IMR-90 (cell line): Measurements from ENCODE around the gene BICD2. TPM values are rescaled to one million over a fixed set of nuclear protein-coding genes. Genes with fewer than 3 reads are reported as not detected.
A peak's percentile ranks its signal among the peaks of the same experiment; 100 is the strongest.

ENCODE experiments used
- ATAC-seq: fragments of 200-7000 bp; cut with Tn5 transposase; 2 replicates; pipeline ENCODE4 v1.9.1; 2020; ENCODE audit warnings: low read depth, mild to moderate bottlenecking, moderate library complexity
- BruUV-seq: library from RNA; stranded (reverse); fragments of 400-500 nt; replicated peaks from 2 replicates; lab custom pipeline; 2021; lab: Mats Ljungman, UMichigan
- CTCF ChIA-PET: fragments of 300-600 bp; formaldehyde crosslinking; extraction: SDS; loops from one replicate; lab custom pipeline; 2021; ENCODE audit warnings: antibody characterized with exemption; lab: Yijun Ruan, JAX
- POLR2A ChIA-PET: fragments of 300-600 bp; sonication (Branson Sonifier 250); formaldehyde crosslinking; loops from one replicate; lab custom pipeline; 2022; ENCODE audit warnings: antibody characterized with exemption; ENCODE audit not compliant: unreplicated experiment; lab: Charles Lee
- DNase-seq: peaks from one replicate; pipeline ENCODE4 v3.0.0; 2013
- H2AFZ ChIP-seq: replicated peaks from 2 replicates; pipeline ENCODE3; 2013; ENCODE audit warnings: low read length, mild to moderate bottlenecking; ENCODE audit not compliant: poor library complexity
- H2AK5ac ChIP-seq: 2 replicates; pipeline ENCODE4 v1.6.1; 2013; ENCODE audit warnings: low read depth, low read length, inconsistent platforms
- H2AK9ac ChIP-seq: replicated peaks from 2 replicates; pipeline ENCODE3; 2013; ENCODE audit warnings: mild to moderate bottlenecking, low read depth, low read length, moderate library complexity; ENCODE audit not compliant: poor library complexity
- H2BK120ac ChIP-seq: 2 replicates; pipeline ENCODE4 v1.6.1; 2013; ENCODE audit warnings: low read depth, low read length, inconsistent platforms
- H2BK15ac ChIP-seq: 3 replicates; pipeline ENCODE4 v1.6.1; 2013; ENCODE audit warnings: low read depth, low read length, inconsistent platforms
- H2BK20ac ChIP-seq: 2 replicates; pipeline ENCODE4 v1.6.1; 2013; ENCODE audit warnings: low read depth, mild to moderate bottlenecking, inconsistent platforms, low read length, moderate library complexity
- H2BK5ac ChIP-seq: 2 replicates; pipeline ENCODE4 v1.6.1; 2013; ENCODE audit warnings: mild to moderate bottlenecking, low read depth, low read length, inconsistent platforms; ENCODE audit not compliant: poor library complexity, severe bottlenecking
- H3K14ac ChIP-seq: replicated peaks from 2 replicates; pipeline ENCODE4 v1.6.1; 2013; ENCODE audit warnings: low read depth, low read length, inconsistent platforms
- H3K18ac ChIP-seq: 2 replicates; pipeline ENCODE4 v1.6.1; 2013; ENCODE audit warnings: low read depth, low read length, control low read depth
- H3K23ac ChIP-seq: 2 replicates; pipeline ENCODE4 v1.6.1; 2013; ENCODE audit warnings: low read depth, low read length, inconsistent platforms
- H3K27ac ChIP-seq: 2 replicates; pipeline ENCODE4 v1.5.1; 2013; ENCODE audit warnings: mild to moderate bottlenecking, control low read depth, low read length; ENCODE audit not compliant: insufficient read depth
- H3K27me3 ChIP-seq: 2 replicates; pipeline ENCODE4 v1.6.1; 2013; ENCODE audit warnings: low read length; ENCODE audit not compliant: control insufficient read depth, insufficient read depth
- H3K36me3 ChIP-seq: 2 replicates; pipeline ENCODE4 v1.6.1; 2013; ENCODE audit warnings: low read length, mixed read lengths; ENCODE audit not compliant: control insufficient read depth, insufficient read depth
- H3K4ac ChIP-seq: 2 replicates; pipeline ENCODE4 v1.6.1; 2013; ENCODE audit warnings: low read depth, low read length, inconsistent platforms
- H3K4me1 ChIP-seq: 2 replicates; pipeline ENCODE4 v1.6.1; 2013; ENCODE audit warnings: low read length, mixed read lengths; ENCODE audit not compliant: control insufficient read depth, insufficient read depth
- H3K4me2 ChIP-seq: 2 replicates; pipeline ENCODE4 v1.6.1; 2013; ENCODE audit warnings: low read depth, mild to moderate bottlenecking, control low read depth, low read length, moderate library complexity
- H3K4me3 ChIP-seq: 2 replicates; pipeline ENCODE4 v1.5.1; 2013; ENCODE audit warnings: low read depth, mild to moderate bottlenecking, control low read depth, low read length, moderate library complexity; ENCODE audit not compliant: insufficient read depth
- H3K56ac ChIP-seq: 2 replicates; pipeline ENCODE4 v1.6.1; 2013; ENCODE audit warnings: low read length, inconsistent platforms; ENCODE audit not compliant: insufficient read depth; ENCODE audit errors: extremely low read depth
- H3K79me1 ChIP-seq, 2 experiments: 2 replicates each; pipeline ENCODE4 v1.6.1; 2013; ENCODE audit warnings: low read length in 2 of 2, inconsistent platforms in 1 of 2, low read depth in 1 of 2
- H3K9ac ChIP-seq: 2 replicates; pipeline ENCODE4 v1.6.1; 2013; ENCODE audit warnings: low read depth, low read length, control low read depth
- H3K9me1 ChIP-seq: 2 replicates; pipeline ENCODE4 v1.6.1; 2013; ENCODE audit warnings: low read length, inconsistent platforms; ENCODE audit not compliant: insufficient read depth
- H3K9me3 ChIP-seq: 2 replicates; pipeline ENCODE4 v1.6.1; 2013; ENCODE audit warnings: low read length; ENCODE audit not compliant: control insufficient read depth, insufficient read depth
- H4K20me1 ChIP-seq: 2 replicates; pipeline ENCODE4 v1.6.1; 2013; ENCODE audit warnings: low read length, inconsistent platforms; ENCODE audit not compliant: insufficient read depth
- H4K5ac ChIP-seq: 2 replicates; pipeline ENCODE4 v1.6.1; 2013; ENCODE audit warnings: mild to moderate bottlenecking, low read depth, low read length, control low read depth
- H4K8ac ChIP-seq, 2 experiments: 2 replicates each; pipeline ENCODE4 v1.6.1; 2013; ENCODE audit warnings: low read depth in 2 of 2, low read length in 2 of 2, control low read depth in 1 of 2, inconsistent platforms in 1 of 2
- H4K91ac ChIP-seq: 2 replicates; pipeline ENCODE4 v1.6.1; 2013; ENCODE audit warnings: low read depth, low read length, inconsistent platforms; ENCODE audit not compliant: insufficient read depth
- CHD1 ChIP-seq: IDR thresholded peaks from 2 replicates; pipeline ENCODE4 v1.6.1; 2012; ENCODE audit warnings: low read depth, low read length, improper control_type of control experiment
- WGBS, 2 experiments: methylation state at CpG; one replicate each; pipeline versions ENCODE4 v1.1.5 to v1.1.7; 2013; ENCODE audit warnings: missing lambda C conversion rate in 2 of 2; ENCODE audit not compliant: insufficient read length in 1 of 2; ENCODE audit errors: extremely low coverage in 2 of 2; 5-methylcytosine and 5-hydroxymethylcytosine counted together
- dilution Hi-C: fragments of 300-500 bp; cut with HindIII; formaldehyde crosslinking; loops from one replicate; pipeline ENCODE4 v1.14.3; 2018; ENCODE audit warnings: low sequenced_read_pairs; ENCODE audit not compliant: unreplicated experiment
- in situ Hi-C: fragments of 300-500 bp; cut with MboI; formaldehyde crosslinking; loops from 3 replicates; pipeline ENCODE4 v1.14.3; 2019; ENCODE audit warnings: low sequenced_read_pairs, inconsistent platforms, mixed read lengths
- intact Hi-C: fragments of 100-400 bp; cut with micrococcal nuclease; formaldehyde crosslinking; loops from 2 replicates; pipeline ENCODE4 v1.10.0; 2022
- polyA plus RNA-seq, 3 experiments: library from polyadenylated mRNA; depleted of rRNA; stranded (reverse); fragments of >200 nt; gene quantifications; 2 replicates each; pipeline ENCODE4 v1.2.3, GENCODE V29; 2012; ENCODE audit warnings: low replicate concordance in 1 of 3
- total RNA-seq: library from RNA; depleted of rRNA; stranded (reverse); fragments of >200 nt; gene quantifications from 2 replicates; pipeline ENCODE4 v1.2.3, GENCODE V29; 2012
- TF ChIP-seq, protein P1 (sequence below): fragments of 150-350 bp; IDR thresholded peaks from 2 replicates; pipeline ENCODE4 v1.6.1; 2016; ENCODE audit warnings: low read depth, mild to moderate bottlenecking, low read length, moderate library complexity, borderline replicate concordance

BICD2 gene
- total and polyA plus RNA-seq, 2 of the 4 experiments (the other 2 are of a cell fraction), result 21.5 to 35.7 TPM

DNA sequence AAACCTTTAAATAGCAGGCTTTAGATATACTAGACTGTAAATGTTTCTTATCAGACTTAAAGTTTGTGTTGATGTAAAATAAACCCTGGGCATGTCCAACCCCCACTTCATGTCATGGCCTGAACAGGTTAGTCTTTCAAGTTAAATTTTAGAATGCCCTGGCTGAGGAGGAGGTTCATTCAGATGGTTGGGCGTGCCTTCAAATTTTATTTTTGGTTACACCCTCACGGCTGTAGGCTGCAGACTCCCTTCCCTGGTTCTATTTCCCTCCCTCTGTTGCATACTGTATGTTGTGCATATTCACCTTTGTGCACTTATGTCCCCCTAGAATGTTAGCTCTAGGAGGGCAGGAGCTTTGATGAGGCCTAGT, 5.3 kb upstream of the BICD2 start:
- Histone ChIP-seq H2AK9ac (no peak overlapping the region), H3K79me1 (peaks cover 5% of the 10 kb centered on the region in 2 experiments; a peak in 2 of 4 replicates), H3K9me3 (no peaks in the 10 kb centered on the region), H2BK15ac (no peak overlapping the region), H3K4me3 (no peak overlapping the region), H3K4me2 (no peak overlapping the region), H4K20me1 (peaks cover 6% of the 10 kb centered on the region; the same call in 1 of the 2 replicates), H3K9me1 (peaks cover 13% of the 10 kb centered on the region), H3K14ac (no peak overlapping the region), H3K27me3 (peaks cover 3% of the 10 kb centered on the region; the same call in 1 of the 2 replicates), H2BK5ac (no peak overlapping the region), H4K8ac (peak overlapping the region in 1 of 2 experiments; percentile 73; a peak in 2 of 4 replicates), H2AFZ (peak overlapping the region; percentile 81), H4K91ac (no peak overlapping the region), H3K4me1 (peaks cover 11% of the 10 kb centered on the region), H4K5ac (peak overlapping the region; percentile 74; the same call in 1 of the 2 replicates), H3K4ac (no peak overlapping the region), H3K36me3 (no peaks in the 10 kb centered on the region), H3K27ac (no peak overlapping the region), H2AK5ac (no peak overlapping the region), H2BK120ac (no peak overlapping the region), H3K18ac (no peak overlapping the region), H3K9ac (no peak overlapping the region), H3K23ac (no peak overlapping the region), H2BK20ac (no peak overlapping the region), H3K56ac (no peak overlapping the region)
- no peak for ATAC-seq
- intact Hi-C loops, result no loop called here
- in situ Hi-C loops, result no loop called here
- POLR2A ChIA-PET, result no interaction called here
- dilution Hi-C loops, result no loop called here
- no peak for DNase-seq
- WGBS, 2 experiments, result no CpG with 5 or more reads among the region's 2 CpGs
- no TSS peak for BruUV-seq
- TF ChIP-seq, protein P1, sequence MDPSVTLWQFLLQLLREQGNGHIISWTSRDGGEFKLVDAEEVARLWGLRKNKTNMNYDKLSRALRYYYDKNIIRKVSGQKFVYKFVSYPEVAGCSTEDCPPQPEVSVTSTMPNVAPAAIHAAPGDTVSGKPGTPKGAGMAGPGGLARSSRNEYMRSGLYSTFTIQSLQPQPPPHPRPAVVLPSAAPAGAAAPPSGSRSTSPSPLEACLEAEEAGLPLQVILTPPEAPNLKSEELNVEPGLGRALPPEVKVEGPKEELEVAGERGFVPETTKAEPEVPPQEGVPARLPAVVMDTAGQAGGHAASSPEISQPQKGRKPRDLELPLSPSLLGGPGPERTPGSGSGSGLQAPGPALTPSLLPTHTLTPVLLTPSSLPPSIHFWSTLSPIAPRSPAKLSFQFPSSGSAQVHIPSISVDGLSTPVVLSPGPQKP, result no peak
- TF ChIP-seq CHD1, result no peak
- CTCF ChIA-PET, result no interaction called here
